ENCODE results near the gene C19orf85.

The C19orf85 gene

DNA sequence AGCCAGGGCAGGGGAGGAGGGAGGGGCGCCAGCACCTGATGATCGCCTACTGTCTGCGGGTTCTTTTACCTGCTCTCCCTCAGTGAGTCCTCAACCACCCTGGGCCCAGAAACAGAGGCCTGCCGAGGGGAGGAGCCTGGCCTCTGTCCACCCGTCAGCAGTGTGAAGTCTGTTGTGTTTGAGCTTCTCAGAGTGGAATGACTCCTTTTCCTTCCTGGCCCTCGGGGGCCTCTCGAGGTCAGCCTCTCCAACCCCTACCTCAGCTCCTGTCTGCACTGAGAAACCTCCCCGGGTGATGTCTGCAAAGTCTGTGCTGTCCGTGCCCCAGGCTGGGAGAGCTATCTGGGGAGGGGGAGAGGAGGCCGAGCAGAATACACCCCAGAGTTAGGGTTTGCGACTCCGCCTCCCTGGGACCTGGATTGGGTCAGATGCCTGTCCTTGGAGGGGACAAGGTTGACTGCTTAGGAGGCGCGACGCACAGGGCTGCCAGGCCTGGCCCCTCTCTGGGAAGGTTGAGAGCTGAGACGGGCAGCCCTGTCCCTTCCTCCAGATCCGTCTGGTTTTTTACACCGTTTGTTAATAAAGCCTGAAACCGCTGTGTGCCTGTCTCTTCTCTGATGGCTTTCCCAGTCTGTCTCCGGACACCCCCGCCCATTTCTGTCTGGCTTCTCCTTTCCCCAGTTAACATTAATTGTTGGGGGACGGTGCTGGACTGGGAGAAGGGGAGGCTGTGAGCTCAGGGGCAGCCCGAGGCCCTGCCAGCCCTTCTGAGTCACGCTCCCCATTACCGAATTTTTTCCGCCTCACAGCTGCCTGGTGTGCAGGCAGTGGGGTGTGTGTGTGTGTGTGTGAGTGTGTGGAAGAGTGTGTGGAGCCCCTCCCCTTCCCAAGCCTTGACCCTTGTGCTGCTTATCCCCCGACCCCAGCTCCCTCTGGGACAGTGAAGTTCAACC is 22.7 kb upstream of the C19orf85 start:
- Mint-ChIP-seq H3K27ac (ENCODE audit: low read depth) (peak overlapping the region; percentile 64), H3K4me1 (peaks cover 12% of the 10 kb centered on the region), H3K4me3 (peak overlapping the region; percentile 31), H3K36me3 (ENCODE audit: insufficient read depth) (peaks cover 14% of the 10 kb centered on the region), H3K9me3 (no peaks in the 10 kb centered on the region), H3K27me3 (peaks cover 6% of the 10 kb centered on the region)
- DNase-seq (ENCODE audit: low spot score in 2 of 2) (no peak), ATAC-seq (replicated peaks; ENCODE audit: extremely low read depth, poor library complexity, severe bottlenecking) (no peak)

DNA sequence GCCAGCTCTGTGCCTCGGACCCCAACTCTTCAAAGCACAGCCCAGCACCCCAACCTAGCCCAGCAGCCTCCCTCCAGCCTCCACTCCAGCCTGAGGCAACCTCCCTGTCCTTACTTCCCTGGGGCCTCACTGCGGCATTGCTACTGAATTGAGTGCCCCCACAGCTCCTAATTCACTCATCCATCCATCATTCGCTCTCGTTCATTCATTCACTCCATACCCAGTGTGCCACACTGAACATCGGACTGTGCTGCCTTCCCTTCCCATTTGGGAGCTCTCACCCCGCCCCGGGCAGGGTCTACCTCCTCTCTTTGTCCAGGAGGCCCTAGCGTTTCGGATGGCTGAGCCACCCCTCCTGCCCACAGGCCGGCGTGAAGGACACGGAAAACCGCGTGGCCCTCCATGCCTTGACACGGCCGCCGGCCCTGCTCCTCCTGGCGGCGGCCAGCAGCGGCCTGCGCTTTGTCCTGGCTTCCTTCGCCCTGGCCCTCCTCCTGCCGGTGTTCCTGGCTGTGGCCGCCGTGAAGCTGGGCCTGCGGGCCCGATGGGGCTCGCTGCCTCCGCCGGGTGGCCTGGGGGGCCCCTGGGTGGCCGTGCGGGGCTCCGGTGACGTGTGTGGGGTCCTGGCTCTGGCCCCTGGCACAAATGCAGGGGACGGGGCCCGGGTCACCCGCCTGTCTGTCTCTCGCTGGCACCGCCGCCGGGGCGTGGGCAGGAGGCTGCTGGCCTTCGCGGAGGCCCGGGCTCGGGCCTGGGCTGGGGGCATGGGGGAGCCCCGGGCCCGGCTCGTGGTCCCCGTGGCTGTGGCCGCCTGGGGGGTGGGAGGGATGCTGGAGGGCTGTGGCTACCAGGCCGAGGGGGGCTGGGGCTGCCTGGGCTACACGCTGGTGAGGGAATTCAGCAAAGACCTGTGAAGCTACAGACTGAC is 21.8 kb upstream of the C19orf85 start:
- Mint-ChIP-seq H3K27ac (ENCODE audit: low read depth) (peak overlapping the region; percentile 76), H3K4me3 (peak overlapping the region; percentile 66), H3K4me1 (peaks cover 12% of the 10 kb centered on the region), H3K27me3 (no peaks in the 10 kb centered on the region), H3K36me3 (ENCODE audit: insufficient read depth) (peaks cover 14% of the 10 kb centered on the region), H3K9me3 (no peaks in the 10 kb centered on the region)
- ATAC-seq (replicated peaks; ENCODE audit: extremely low read depth, poor library complexity, severe bottlenecking): no peak
- DNase-seq (ENCODE audit: low spot score in 2 of 2): no peak

DNA sequence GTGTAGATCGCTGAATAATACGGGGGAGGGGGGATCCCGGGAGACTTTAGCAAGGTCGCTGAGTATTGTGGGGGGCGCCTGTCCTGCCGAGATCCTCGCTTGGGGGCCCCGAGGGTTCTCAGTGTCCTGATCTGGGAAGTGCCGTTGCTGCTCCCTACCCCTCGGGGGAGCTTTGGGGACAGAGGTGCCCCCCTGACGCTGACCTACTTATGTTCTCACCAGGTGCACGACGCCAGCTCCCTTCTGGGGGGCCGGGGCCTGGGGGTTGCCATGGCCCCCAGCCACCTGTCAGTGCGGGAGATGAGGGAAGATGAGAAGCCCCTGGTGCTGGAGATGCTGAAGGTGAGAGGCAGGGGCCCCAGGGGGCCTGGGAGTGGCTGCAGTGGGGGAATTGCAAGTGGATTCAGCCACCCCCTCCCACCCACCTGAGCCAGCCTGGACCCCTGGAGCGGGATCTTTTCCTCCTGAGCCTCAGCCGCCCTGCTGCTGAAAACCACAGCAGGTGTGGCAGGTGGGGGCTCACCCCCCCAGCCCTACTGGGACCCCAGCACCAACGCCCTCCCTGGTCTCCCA is 21.0 kb upstream of the C19orf85 start:
- Mint-ChIP-seq H3K4me1 (peaks cover 12% of the 10 kb centered on the region), H3K27me3 (no peaks in the 10 kb centered on the region), H3K36me3 (ENCODE audit: insufficient read depth) (peaks cover 14% of the 10 kb centered on the region), H3K4me3 (peak overlapping the region; percentile 66), H3K9me3 (no peaks in the 10 kb centered on the region), H3K27ac (ENCODE audit: low read depth) (peak overlapping the region; percentile 76)
- DNase-seq (ENCODE audit: low spot score in 2 of 2) (no peak), ATAC-seq (replicated peaks; ENCODE audit: extremely low read depth, poor library complexity, severe bottlenecking) (peak; percentile 16)

DNA sequence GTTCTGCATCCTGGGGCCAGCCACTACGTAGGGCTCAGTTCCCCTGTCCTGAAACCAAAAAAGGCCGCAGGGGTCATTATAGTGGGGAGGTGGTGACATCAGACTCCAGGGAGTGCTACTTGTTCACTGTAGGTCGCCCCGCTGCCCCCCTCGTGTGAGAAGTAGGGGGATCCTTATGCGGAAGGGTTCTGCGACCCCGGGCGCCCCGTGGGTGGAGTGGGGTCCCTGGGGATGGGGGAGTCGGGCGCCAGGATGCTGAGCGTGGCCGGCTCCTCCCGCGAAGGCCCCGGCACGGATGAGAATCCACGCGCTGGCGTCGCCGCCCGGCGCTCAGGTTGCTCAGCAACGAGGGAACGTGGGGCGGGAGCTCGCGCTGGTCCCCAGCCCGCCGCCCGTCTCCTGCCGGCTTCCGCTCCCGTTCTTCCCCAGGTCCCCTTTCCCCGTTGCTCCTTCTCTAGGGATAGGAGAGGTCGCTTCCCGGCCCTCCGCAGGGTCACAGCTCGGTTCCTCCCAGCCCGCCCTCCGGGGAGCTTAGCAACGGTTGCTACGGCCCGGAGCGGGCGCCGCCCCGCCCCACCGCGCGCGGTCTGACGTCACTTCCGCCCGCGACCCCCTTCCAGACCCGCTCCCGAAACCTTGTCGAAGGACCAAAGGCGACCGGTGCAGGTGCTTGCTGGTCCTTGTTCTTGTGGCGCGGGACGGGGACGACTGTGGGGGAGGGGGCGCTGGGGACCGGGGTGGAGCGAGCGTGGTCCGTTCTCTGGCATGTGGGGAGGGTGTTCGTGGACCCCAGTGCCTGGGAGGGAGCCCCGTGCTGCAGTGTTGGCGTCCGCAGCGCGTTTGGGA is 20.3 kb upstream of the C19orf85 start, which contains the start of gene NAT14:
TSS of gene NAT14 (plus strand) at position 596 of the 846 bp plus-strand sequence. CDS start 521 bp downstream, outside the sequence.
- peak within 1 kb of the TSS; percentile 66 for H3K4me3 Mint-ChIP-seq
- H3K36me3 Mint-ChIP-seq (ENCODE audit: insufficient read depth): peaks cover 12% of the 10 kb centered on the region
- H3K27ac Mint-ChIP-seq (ENCODE audit: low read depth): peak within 1 kb of the TSS; percentile 76
- no peaks in the 10 kb centered on the region for H3K9me3 Mint-ChIP-seq
- H3K27me3 Mint-ChIP-seq: no peaks in the 10 kb centered on the region
- peaks cover 15% of the 10 kb centered on the region for H3K4me1 Mint-ChIP-seq
- DNase-seq (ENCODE audit: low spot score in 2 of 2) (peak; percentile 53 to 54), ATAC-seq (replicated peaks; ENCODE audit: extremely low read depth, poor library complexity, severe bottlenecking) (peak; percentile 59)

GRCh38 chr19:55483706-55484592 is 19.4 kb upstream of the C19orf85 start:
- DNase-seq (ENCODE audit: low spot score in 2 of 2) (no peak), ATAC-seq (replicated peaks; ENCODE audit: extremely low read depth, poor library complexity, severe bottlenecking) (no peak)
- Mint-ChIP-seq H3K36me3 (ENCODE audit: insufficient read depth) (peaks cover 14% of the 10 kb centered on the region), H3K27ac (ENCODE audit: low read depth) (peak overlapping the region; percentile 76), H3K9me3 (no peaks in the 10 kb centered on the region), H3K4me1 (peaks cover 23% of the 10 kb centered on the region), H3K27me3 (no peaks in the 10 kb centered on the region), H3K4me3 (peak overlapping the region; percentile 66)

DNA sequence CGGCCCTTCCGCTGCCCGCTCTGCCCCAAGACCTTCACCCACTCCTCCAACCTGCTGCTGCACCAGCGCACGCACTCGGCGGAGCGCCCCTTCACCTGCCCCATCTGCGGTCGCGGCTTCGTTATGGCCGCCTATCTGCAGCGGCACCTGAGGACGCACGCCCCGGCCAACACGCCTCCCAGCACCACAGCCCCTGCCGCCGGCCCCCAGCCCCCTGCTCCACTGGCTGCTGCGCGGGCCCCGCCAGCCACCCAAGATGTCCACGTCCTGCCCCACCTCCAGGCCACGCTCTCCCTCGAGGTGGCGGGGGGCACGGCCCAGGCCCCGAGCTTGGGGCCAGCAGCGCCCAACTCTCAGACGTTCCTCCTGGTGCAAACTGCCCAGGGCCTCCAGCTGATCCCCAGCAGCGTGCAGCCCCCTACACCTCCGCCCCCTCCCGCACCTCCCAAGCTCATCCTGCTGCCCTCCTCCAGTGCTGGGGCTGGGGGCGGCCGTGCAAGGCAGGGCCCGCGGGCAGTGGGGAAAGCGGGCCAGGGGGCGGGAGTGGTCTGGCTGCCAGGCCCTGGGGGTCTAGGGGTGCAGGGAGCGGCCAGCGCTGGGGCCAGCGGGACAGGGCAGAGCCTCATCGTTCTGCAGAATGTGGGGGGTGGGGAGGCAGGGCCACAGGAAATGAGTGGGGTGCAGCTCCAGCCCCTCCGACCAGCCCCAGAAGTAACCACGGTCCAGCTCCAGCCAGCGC is 18.6 kb upstream of the C19orf85 start:
- peaks cover 17% of the 10 kb centered on the region for H3K36me3 Mint-ChIP-seq (ENCODE audit: insufficient read depth)
- H3K27ac Mint-ChIP-seq (ENCODE audit: low read depth): no peak overlapping the region
- H3K4me3 Mint-ChIP-seq: no peak overlapping the region
- DNase-seq (ENCODE audit: low spot score in 2 of 2) (no peak), ATAC-seq (replicated peaks; ENCODE audit: extremely low read depth, poor library complexity, severe bottlenecking) (no peak)
- no peaks in the 10 kb centered on the region for H3K27me3 Mint-ChIP-seq
- H3K9me3 Mint-ChIP-seq: no peaks in the 10 kb centered on the region
- peaks cover 31% of the 10 kb centered on the region for H3K4me1 Mint-ChIP-seq

GRCh38 chr19:55482156-55482961 is 17.8 kb upstream of the C19orf85 start:
- Mint-ChIP-seq H3K4me1 (peaks cover 38% of the 10 kb centered on the region), H3K36me3 (ENCODE audit: insufficient read depth) (peaks cover 17% of the 10 kb centered on the region), H3K27me3 (no peaks in the 10 kb centered on the region), H3K9me3 (no peaks in the 10 kb centered on the region), H3K4me3 (no peak overlapping the region), H3K27ac (ENCODE audit: low read depth) (no peak overlapping the region)
- ATAC-seq (replicated peaks; ENCODE audit: extremely low read depth, poor library complexity, severe bottlenecking) (no peak), DNase-seq (ENCODE audit: low spot score in 2 of 2) (no peak)

DNA sequence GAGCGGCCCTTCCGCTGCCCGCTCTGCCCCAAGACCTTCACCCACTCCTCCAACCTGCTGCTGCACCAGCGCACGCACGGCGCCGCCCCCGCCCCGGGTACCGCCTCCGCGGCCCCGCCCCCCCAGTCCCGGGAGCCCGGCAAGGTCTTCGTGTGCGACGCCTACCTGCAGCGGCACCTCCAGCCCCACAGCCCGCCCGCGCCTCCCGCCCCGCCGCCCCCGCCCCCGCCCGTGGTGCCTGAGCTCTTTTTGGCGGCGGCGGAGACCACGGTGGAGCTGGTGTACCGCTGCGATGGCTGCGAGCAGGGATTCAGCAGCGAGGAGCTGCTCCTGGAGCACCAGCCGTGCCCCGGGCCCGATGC is 17.2 kb upstream of the C19orf85 start:
- Mint-ChIP-seq H3K27ac (ENCODE audit: low read depth) (no peak overlapping the region), H3K9me3 (no peaks in the 10 kb centered on the region), H3K4me3 (no peak overlapping the region), H3K27me3 (no peaks in the 10 kb centered on the region), H3K36me3 (ENCODE audit: insufficient read depth) (peaks cover 19% of the 10 kb centered on the region), H3K4me1 (peaks cover 44% of the 10 kb centered on the region)
- ATAC-seq (replicated peaks; ENCODE audit: extremely low read depth, poor library complexity, severe bottlenecking) (no peak), DNase-seq (ENCODE audit: low spot score in 2 of 2) (no peak)

DNA sequence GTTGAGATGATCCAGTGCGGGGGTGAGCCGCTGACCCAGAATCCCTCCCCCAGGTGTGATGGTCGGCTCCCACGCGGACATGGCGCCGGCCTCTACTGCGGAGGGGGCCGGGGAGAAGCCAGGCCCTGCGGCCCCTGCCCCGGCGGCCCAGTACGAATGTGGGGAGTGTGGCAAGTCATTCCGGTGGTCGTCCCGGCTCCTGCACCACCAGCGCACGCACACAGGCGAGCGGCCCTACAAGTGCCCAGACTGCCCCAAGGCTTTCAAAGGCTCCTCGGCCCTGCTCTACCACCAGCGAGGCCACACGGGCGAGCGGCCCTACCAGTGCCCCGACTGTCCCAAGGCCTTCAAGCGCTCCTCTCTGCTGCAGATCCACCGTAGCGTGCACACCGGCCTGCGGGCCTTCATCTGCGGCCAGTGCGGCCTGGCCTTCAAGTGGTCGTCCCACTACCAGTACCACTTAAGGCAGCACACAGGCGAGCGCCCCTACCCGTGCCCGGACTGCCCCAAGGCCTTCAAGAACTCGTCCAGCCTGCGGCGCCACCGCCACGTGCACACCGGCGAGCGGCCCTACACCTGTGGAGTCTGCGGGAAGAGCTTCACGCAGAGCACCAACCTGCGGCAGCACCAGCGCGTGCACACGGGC is 16.7 kb upstream of the C19orf85 start:
- H3K27ac Mint-ChIP-seq (ENCODE audit: low read depth): no peak overlapping the region
- ATAC-seq (replicated peaks; ENCODE audit: extremely low read depth, poor library complexity, severe bottlenecking) (no peak), DNase-seq (ENCODE audit: low spot score in 2 of 2) (no peak)
- H3K4me1 Mint-ChIP-seq: peaks cover 43% of the 10 kb centered on the region
- no peaks in the 10 kb centered on the region for H3K27me3 Mint-ChIP-seq
- H3K9me3 Mint-ChIP-seq: no peaks in the 10 kb centered on the region
- peaks cover 22% of the 10 kb centered on the region for H3K36me3 Mint-ChIP-seq (ENCODE audit: insufficient read depth)
- H3K4me3 Mint-ChIP-seq: no peak overlapping the region

All from central memory CD8-positive, alpha-beta T cell (primary cell).